ENCODE data around the gene GDPD3. TPM values are rescaled to one million over a fixed set of nuclear protein-coding genes. Genes with fewer than 3 reads are reported as not detected.

GDPD3 gene
- total and polyA plus RNA-seq, 4 donors: 0.42 to 0.71 (median 0.55) TPM

DNA sequence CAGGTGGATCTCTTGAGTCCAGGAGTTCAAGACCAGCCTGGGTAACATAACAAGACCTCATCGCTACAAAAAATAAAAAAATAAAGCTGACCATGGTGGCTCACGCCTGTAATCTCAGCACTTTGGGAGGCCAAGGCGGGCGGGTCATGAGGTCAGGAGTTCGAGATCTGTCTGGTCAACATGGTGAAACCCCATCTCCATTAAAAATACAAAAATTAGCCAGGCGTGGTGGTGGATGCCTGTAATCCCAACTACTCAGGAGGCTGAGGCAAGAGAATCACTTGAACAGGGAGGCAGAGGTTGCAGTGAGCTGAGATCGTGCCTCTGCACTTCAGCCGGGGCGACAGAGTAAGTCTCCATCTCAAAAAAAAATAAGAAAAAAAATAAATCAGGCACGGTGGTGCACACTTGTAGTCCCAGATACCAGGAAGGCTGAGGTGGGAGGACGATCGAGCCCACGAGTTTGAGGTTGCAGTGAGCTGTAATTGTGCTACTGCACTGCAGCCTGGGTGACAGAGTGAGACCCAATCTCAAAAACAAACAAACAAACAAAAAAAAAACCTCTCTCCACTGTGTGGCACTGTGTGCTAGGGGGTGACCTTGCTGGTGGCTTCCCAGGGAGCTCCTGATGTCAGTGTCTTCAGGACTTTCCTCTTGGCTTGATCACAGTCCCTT, 29.5 kb upstream of the GDPD3 start:
- Histone ChIP-seq H3K36me3 (ENCODE audit: control insufficient read depth in 4 of 4, insufficient read depth in 3 of 4, low read depth in 1 of 4, low read length in 3 of 4) (no peaks in the 10 kb centered on the region), H3K27me3 (ENCODE audit: control insufficient read depth in 4 of 4, insufficient read depth in 4 of 4, low read length in 3 of 4) (no peaks in the 10 kb centered on the region), H3K4me1 (ENCODE audit: control insufficient read depth in 4 of 4, insufficient read depth in 4 of 4, low read length in 3 of 4) (no peaks in the 10 kb centered on the region), H3K27ac (ENCODE audit: low read depth in 1 of 2, low read length in 2 of 2) (no peak overlapping the region), H3K9ac (ENCODE audit: low read depth in 1 of 2, low read length in 2 of 2) (no peak overlapping the region), H3K9me3 (ENCODE audit: control insufficient read depth in 4 of 4, low read length in 3 of 4) (no peaks in the 10 kb centered on the region), H3K4me3 (ENCODE audit: low read depth in 1 of 3, low read length in 3 of 3) (no peak overlapping the region)
- no peak for DNase-seq (ENCODE audit: low spot score)
- 87% methylated on average over 13 of the region's 13 CpGs for WGBS
- no peak for TF ChIP-seq RXRA (IDR thresholded peaks at IDR 0.05)
- TF ChIP-seq RAD21 (IDR thresholded peaks at IDR 0.05): peak; percentile 49 to 56

DNA sequence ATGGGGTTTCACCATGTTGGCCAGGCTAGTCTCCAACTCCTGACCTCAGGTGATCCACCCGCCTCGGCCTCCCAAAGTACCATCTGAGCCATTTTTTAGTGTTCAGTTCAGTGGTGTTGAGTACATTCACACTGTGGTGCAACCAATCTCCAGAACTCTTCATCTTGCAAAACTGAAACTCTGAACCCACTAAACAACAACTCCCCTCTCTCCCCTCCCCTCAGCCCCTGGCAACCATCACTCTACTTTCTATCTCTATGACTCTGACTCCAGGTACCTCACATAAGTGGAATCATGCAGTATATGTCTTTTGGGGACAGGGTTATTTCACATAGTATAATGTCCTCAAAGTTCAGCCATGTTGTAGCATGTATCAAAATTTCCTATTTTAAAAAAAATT, 28.4 kb upstream of the GDPD3 start:
- H3K27me3 ChIP-seq (ENCODE audit: control insufficient read depth in 4 of 4, insufficient read depth in 4 of 4, low read length in 3 of 4): no peaks in the 10 kb centered on the region
- H3K9ac ChIP-seq (ENCODE audit: low read depth in 1 of 2, low read length in 2 of 2): no peak overlapping the region
- no peaks in the 10 kb centered on the region for H3K4me1 ChIP-seq (ENCODE audit: control insufficient read depth in 4 of 4, insufficient read depth in 4 of 4, low read length in 3 of 4)
- H3K36me3 ChIP-seq (ENCODE audit: control insufficient read depth in 4 of 4, insufficient read depth in 3 of 4, low read depth in 1 of 4, low read length in 3 of 4): no peaks in the 10 kb centered on the region
- DNase-seq (ENCODE audit: low spot score): no peak
- TF ChIP-seq, protein P1, sequence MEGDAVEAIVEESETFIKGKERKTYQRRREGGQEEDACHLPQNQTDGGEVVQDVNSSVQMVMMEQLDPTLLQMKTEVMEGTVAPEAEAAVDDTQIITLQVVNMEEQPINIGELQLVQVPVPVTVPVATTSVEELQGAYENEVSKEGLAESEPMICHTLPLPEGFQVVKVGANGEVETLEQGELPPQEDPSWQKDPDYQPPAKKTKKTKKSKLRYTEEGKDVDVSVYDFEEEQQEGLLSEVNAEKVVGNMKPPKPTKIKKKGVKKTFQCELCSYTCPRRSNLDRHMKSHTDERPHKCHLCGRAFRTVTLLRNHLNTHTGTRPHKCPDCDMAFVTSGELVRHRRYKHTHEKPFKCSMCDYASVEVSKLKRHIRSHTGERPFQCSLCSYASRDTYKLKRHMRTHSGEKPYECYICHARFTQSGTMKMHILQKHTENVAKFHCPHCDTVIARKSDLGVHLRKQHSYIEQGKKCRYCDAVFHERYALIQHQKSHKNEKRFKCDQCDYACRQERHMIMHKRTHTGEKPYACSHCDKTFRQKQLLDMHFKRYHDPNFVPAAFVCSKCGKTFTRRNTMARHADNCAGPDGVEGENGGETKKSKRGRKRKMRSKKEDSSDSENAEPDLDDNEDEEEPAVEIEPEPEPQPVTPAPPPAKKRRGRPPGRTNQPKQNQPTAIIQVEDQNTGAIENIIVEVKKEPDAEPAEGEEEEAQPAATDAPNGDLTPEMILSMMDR (IDR thresholded peaks at IDR 0.05; ENCODE audit: low read depth, low read length, missing input control): no peak
- TF ChIP-seq HNF4A (conservative IDR thresholded peaks at IDR 0.05) (no peak), JUND (IDR thresholded peaks at IDR 0.05) (no peak), FOXA1 (IDR thresholded peaks at IDR 0.05) (no peak), FOXA2 (IDR thresholded peaks at IDR 0.05) (no peak), NR2F2 (IDR thresholded peaks at IDR 0.05) (no peak)
- TF ChIP-seq, protein P2, sequence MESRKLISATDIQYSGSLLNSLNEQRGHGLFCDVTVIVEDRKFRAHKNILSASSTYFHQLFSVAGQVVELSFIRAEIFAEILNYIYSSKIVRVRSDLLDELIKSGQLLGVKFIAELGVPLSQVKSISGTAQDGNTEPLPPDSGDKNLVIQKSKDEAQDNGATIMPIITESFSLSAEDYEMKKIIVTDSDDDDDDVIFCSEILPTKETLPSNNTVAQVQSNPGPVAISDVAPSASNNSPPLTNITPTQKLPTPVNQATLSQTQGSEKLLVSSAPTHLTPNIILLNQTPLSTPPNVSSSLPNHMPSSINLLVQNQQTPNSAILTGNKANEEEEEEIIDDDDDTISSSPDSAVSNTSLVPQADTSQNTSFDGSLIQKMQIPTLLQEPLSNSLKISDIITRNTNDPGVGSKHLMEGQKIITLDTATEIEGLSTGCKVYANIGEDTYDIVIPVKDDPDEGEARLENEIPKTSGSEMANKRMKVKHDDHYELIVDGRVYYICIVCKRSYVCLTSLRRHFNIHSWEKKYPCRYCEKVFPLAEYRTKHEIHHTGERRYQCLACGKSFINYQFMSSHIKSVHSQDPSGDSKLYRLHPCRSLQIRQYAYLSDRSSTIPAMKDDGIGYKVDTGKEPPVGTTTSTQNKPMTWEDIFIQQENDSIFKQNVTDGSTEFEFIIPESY (IDR thresholded peaks at IDR 0.05): no peak
- TF ChIP-seq, protein P3, sequence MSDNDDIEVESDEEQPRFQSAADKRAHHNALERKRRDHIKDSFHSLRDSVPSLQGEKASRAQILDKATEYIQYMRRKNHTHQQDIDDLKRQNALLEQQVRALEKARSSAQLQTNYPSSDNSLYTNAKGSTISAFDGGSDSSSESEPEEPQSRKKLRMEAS (IDR thresholded peaks at IDR 0.05): no peak
- H3K27ac ChIP-seq (ENCODE audit: low read depth in 1 of 2, low read length in 2 of 2): no peak overlapping the region
- no peak overlapping the region for H3K4me3 ChIP-seq (ENCODE audit: low read depth in 1 of 3, low read length in 3 of 3)
- no peaks in the 10 kb centered on the region for H3K9me3 ChIP-seq (ENCODE audit: control insufficient read depth in 4 of 4, low read length in 3 of 4)
- WGBS: 92% methylated on average over 2 of the region's 2 CpGs

DNA sequence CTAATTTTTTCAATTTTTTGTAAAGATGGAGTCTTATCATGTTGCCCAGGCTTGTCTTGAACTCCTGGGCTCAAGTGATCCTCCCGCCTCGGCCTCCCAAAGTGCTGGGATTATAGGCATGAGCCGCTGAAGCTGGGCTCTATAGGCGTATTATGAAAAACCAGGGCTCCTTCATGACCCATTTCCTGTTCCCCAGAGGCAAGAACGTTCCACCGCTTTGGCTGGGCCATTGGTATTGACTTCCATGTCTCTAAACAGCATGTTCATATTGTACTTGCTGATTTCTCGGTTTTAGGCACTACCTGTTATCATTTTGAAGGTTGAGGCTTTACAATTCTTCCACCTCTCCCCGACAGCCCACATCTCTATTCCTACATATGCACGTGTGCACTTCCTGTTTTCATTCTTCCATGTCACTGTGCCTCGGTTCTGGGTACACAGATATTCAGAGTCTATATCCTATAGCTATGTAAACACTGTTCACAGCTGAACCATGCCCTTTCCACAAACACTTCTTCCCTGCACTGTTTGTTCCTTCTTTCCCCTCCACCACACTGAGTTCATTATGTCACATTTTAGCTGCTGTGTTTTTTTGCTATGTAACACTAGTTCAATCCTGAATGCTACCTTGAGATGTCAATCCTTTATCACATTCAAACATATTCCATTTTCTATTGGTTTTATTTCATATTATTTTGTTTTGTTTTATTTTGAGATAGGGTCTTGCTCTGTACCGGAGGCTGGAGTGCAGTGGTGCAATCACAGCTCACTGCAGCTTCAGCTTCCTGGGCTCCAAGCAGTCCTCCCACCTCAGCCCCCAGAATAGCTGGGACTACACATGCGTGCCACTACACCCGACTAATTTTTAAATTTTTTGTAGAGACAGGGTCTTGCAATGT, 26.5 kb upstream of the GDPD3 start:
- no peaks in the 10 kb centered on the region for H3K36me3 ChIP-seq (ENCODE audit: control insufficient read depth in 4 of 4, insufficient read depth in 3 of 4, low read depth in 1 of 4, low read length in 3 of 4)
- no peaks in the 10 kb centered on the region for H3K27me3 ChIP-seq (ENCODE audit: control insufficient read depth in 4 of 4, insufficient read depth in 4 of 4, low read length in 3 of 4)
- H3K4me1 ChIP-seq (ENCODE audit: control insufficient read depth in 4 of 4, insufficient read depth in 4 of 4, low read length in 3 of 4): no peaks in the 10 kb centered on the region
- DNase-seq (ENCODE audit: low spot score): no peak
- H3K9me3 ChIP-seq (ENCODE audit: control insufficient read depth in 4 of 4, low read length in 3 of 4): no peaks in the 10 kb centered on the region
- no peak overlapping the region for H3K9ac ChIP-seq (ENCODE audit: low read depth in 1 of 2, low read length in 2 of 2)
- TF ChIP-seq, protein P2 (IDR thresholded peaks at IDR 0.05): no peak
- no peak for TF ChIP-seq TAF1 (conservative IDR thresholded peaks at IDR 0.05)
- TF ChIP-seq HNF4A (conservative IDR thresholded peaks at IDR 0.05): peak in 1 of 2 donors; percentile 19
- TF ChIP-seq SP1 (IDR thresholded peaks at IDR 0.05): peak; percentile 12
- H3K4me3 ChIP-seq (ENCODE audit: low read depth in 1 of 3, low read length in 3 of 3): no peak overlapping the region
- 67% methylated on average over 13 of the region's 13 CpGs for WGBS
- H3K27ac ChIP-seq (ENCODE audit: low read depth in 1 of 2, low read length in 2 of 2): no peak overlapping the region
